Hepatocyte (in vitro differentiated cells): ENCODE results near the gene ITPKB.

Source experiments
- EZH2 ChIP-seq: fragments of 200-600 bp; sonication (generic); IDR thresholded peaks from 2 replicates; pipeline ENCODE4 v1.6.1; 2016; ENCODE audit warnings: antibody characterized with exemption, mild to moderate bottlenecking, borderline replicate concordance
- EZH2phosphoT487 ChIP-seq: fragments of 200-600 bp; sonication (generic); IDR thresholded peaks from one replicate; pipeline ENCODE4 v1.6.1; 2018; ENCODE audit warnings: antibody characterized with exemption, mild to moderate bottlenecking, low read depth, moderate library complexity; ENCODE audit not compliant: unreplicated experiment, severe bottlenecking
- TF ChIP-seq, protein P1 (sequence below): fragments of 200-600 bp; sonication (generic); IDR thresholded peaks from 2 replicates; pipeline ENCODE4 v1.5.1; 2016; ENCODE audit warnings: antibody characterized with exemption, mild to moderate bottlenecking; ENCODE audit not compliant: poor library complexity

DNA sequence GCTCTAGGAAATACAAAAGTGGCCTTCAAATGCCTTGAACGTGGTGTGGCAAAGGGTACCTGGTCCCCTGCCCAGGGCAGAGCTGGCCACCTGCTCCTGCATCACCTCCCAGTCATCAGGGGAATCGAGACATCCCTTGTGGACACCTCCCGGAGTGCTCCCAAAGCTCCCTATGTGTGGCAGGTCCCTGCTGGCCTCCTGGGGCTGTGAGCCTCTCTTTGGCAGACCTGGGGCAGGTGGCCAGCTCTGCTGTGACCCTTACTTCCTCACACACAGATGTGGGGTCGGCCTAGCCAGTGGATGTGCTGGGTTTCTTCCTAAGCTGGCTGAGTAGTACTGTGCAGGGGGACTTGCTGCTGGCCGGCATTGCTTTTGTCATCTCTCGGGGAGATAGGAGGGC lies 86.5 kb downstream of the ITPKB start:
- TF ChIP-seq, protein P1, sequence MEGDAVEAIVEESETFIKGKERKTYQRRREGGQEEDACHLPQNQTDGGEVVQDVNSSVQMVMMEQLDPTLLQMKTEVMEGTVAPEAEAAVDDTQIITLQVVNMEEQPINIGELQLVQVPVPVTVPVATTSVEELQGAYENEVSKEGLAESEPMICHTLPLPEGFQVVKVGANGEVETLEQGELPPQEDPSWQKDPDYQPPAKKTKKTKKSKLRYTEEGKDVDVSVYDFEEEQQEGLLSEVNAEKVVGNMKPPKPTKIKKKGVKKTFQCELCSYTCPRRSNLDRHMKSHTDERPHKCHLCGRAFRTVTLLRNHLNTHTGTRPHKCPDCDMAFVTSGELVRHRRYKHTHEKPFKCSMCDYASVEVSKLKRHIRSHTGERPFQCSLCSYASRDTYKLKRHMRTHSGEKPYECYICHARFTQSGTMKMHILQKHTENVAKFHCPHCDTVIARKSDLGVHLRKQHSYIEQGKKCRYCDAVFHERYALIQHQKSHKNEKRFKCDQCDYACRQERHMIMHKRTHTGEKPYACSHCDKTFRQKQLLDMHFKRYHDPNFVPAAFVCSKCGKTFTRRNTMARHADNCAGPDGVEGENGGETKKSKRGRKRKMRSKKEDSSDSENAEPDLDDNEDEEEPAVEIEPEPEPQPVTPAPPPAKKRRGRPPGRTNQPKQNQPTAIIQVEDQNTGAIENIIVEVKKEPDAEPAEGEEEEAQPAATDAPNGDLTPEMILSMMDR: no peak
- no peak for TF ChIP-seq EZH2phosphoT487
- no peak for TF ChIP-seq EZH2
